Measurements from ENCODE around the gene SASH3.

Gene SASH3

GRCh38 chrX:129833153-129833990, 53.6 kb downstream of the SASH3 start:
- in situ Hi-C loops (cut with HindIII; ENCODE audit: low pct_ligation_motif_present, low pct_unique_long_range_greater_than_20kb, low sequenced_read_pairs), result no loop called here
- peak; percentile 55 for DNase-seq

- no peak for DNase-seq
Observed at GRCh38 chrX:129836827-129837226, 57.1 kb downstream of the SASH3 start.

GRCh38 chrX:129840344-129840743, 60.6 kb downstream of the SASH3 start:
- in situ Hi-C loops (cut with HindIII; ENCODE audit: low pct_ligation_motif_present, low pct_unique_long_range_greater_than_20kb, low sequenced_read_pairs), result no loop called here
- DNase-seq, result no peak

More at GRCh38 chrX:129836827-129837226, 57.1 kb downstream of the SASH3 start:
- in situ Hi-C loops (cut with HindIII; ENCODE audit: low pct_ligation_motif_present, low pct_unique_long_range_greater_than_20kb, low sequenced_read_pairs), result no loop called here

GRCh38 chrX:129842510-129843208, 62.9 kb downstream of the SASH3 start:
- in situ Hi-C loops (cut with HindIII; ENCODE audit: low pct_ligation_motif_present, low pct_unique_long_range_greater_than_20kb, low sequenced_read_pairs), result no loop called here
- peak; percentile 0 for DNase-seq

- in situ Hi-C loops (cut with HindIII; ENCODE audit: low pct_ligation_motif_present, low pct_unique_long_range_greater_than_20kb, low sequenced_read_pairs), result no loop called here
- DNase-seq, result peak; percentile 5
Observed at GRCh38 chrX:129843209-129843458, 63.4 kb downstream of the SASH3 start.

GRCh38 chrX:129843459-129844306, 63.9 kb downstream of the SASH3 start, which contains the start of gene ZDHHC9:
Gene ZDHHC9, minus strand, starts transcription at chrX:129843886. Its CDS starts 1,941 bp downstream, at chrX:129841945.
- peak; percentile 76 for DNase-seq
- in situ Hi-C loops (cut with HindIII; ENCODE audit: low pct_ligation_motif_present, low pct_unique_long_range_greater_than_20kb, low sequenced_read_pairs), result no loop called here
